GM13977 (cell line): ENCODE results near the gene ELP5.

Source experiments
- DNase-seq: peaks from one replicate; pipeline ENCODE4 v3.0.0; 2012; ENCODE audit warnings: low spot score
- in situ Hi-C: fragments of 300-500 bp; cut with MboI; formaldehyde crosslinking; loops from one replicate; pipeline ENCODE4 v1.12.0; 2022; ENCODE audit warnings: low sequenced_read_pairs, low pct_unique_long_range_greater_than_20kb, mixed read lengths, inconsistent platforms; ENCODE audit not compliant: unreplicated experiment
- TF ChIP-seq, protein P1 (sequence below): IDR thresholded peaks from 2 replicates; pipeline ENCODE4 v1.5.1; 2012; ENCODE audit warnings: mild to moderate bottlenecking, control low read depth; ENCODE audit not compliant: insufficient read depth; ENCODE audit errors: extremely low read depth, missing control alignments

ELP5 gene, protein sequence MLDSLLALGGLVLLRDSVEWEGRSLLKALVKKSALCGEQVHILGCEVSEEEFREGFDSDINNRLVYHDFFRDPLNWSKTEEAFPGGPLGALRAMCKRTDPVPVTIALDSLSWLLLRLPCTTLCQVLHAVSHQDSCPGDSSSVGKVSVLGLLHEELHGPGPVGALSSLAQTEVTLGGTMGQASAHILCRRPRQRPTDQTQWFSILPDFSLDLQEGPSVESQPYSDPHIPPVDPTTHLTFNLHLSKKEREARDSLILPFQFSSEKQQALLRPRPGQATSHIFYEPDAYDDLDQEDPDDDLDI

DNA sequence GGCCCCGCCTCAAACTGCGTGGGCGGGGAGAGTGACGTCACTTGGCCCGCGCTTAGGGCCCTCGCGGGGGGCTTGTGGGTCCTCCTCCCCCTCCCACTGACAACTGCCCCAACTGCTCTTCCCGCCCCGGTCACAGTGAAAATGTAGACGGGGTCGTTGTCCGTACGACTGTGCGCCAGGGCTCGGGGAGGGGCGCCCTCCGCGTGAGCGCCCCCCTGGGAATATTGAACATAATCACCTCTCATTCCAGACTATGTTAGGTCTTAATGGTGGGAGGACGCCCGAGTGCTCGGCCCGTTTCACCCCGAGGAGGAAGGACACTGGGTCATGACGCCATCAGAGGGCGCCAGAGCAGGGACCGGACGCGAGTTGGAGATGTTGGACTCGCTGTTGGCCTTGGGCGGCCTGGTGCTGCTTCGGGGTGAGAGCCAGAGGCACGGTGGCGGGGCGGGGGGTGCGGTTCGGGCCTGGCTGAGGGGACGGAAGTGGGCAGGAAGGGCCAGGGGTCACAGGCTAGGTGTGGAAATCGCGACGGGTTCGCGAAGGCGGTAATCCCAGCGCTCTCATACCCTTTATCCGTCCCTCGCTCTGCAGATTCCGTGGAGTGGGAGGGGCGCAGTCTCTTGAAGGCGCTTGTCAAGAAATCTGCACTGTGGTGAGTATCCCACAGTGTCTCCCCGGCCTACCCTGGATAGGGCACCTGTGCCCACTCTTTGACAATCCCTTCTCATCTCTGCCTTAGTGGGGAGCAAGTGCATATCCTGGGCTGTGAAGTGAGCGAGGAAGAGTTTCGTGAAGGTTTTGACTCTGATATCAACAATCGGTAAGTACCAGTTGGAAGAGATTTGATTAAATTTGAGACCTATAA is at the start of gene ELP5:
Gene ELP5 (plus strand): TSS at position 40 of the 868 bp plus-strand sequence. CDS start 336 bp downstream, at position 376.
- DNase-seq, result peak; percentile 91
- in situ Hi-C loops, result no loop called here
- TF ChIP-seq, protein P1, sequence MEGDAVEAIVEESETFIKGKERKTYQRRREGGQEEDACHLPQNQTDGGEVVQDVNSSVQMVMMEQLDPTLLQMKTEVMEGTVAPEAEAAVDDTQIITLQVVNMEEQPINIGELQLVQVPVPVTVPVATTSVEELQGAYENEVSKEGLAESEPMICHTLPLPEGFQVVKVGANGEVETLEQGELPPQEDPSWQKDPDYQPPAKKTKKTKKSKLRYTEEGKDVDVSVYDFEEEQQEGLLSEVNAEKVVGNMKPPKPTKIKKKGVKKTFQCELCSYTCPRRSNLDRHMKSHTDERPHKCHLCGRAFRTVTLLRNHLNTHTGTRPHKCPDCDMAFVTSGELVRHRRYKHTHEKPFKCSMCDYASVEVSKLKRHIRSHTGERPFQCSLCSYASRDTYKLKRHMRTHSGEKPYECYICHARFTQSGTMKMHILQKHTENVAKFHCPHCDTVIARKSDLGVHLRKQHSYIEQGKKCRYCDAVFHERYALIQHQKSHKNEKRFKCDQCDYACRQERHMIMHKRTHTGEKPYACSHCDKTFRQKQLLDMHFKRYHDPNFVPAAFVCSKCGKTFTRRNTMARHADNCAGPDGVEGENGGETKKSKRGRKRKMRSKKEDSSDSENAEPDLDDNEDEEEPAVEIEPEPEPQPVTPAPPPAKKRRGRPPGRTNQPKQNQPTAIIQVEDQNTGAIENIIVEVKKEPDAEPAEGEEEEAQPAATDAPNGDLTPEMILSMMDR, result peak; percentile 44

DNA sequence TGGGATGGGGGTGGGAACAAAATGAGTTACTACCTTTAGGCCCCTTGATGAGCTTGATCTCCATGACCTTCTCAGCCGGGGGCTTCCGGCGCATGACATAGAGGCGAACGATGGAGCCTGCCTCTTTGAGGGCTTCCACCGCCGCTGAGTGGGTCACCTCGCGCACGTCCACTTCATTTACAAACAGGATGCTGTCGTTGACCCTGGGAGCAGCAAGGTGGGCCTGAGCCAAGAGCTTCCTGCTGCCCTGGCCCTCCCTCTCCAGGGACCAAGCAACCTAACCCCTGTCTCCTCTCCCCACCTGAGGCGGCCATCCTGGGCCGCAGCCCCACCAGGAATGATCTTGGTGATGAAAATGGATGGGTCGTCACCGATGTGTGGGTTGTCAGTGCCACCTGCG is 48.6 kb upstream of the ELP5 start:
- in situ Hi-C loops, result no loop called here
- TF ChIP-seq, protein P1, result no peak
- no peak for DNase-seq

DNA sequence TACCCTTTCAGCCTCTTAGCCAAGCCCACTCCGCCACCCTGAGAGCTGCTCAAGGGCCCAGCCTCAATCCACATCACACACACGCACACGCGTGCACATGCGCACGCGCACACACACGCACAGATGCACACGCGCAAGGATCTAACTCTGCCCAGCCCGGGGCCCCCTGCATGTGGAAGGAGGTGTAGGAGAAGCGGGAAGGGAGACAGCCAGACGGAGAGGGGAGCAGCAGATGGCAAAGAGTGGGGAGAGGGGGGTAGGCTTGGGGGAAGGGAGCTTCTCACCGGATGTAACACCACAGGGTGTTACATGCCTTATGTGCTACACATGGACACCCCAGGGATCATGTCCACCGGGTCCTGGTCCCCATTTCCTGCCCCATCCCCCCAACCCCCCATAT is 47.7 kb upstream of the ELP5 start:
- no peak for DNase-seq
- in situ Hi-C loops, result no loop called here
- TF ChIP-seq, protein P1, result no peak

DNA sequence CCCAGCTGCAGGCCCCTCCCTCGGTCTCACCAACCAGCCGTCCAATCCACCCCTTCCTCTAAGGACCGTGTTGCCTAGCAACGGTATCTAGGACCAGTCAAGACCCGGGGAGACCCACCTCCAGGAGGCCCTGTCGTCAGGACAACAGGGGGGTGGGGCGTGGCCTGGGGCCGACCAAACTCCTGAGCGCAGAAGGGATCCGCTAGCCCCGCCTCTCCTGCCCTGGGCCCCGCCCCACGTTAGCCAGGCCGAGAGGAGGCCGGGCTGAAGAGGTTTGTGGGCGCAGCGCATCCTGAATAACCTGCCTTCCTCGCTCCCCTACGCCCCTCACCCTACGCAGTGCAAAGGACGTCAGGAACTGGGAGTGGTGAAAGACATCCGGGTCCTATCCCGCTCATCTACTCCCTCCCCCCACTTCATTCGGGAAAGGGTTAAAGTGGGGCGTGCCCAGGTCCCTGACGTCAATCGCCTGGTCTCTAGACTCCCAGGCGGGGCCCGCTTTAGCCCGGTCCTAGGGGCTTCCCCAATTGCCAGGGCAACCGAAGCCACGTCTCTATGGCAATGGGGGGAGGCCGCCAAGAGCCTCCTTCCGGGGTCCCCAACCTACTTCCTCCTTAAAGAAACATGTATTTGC is 47.1 kb upstream of the ELP5 start:
- peak; percentile 99 for DNase-seq
- TF ChIP-seq, protein P1, result no peak
- in situ Hi-C loops, result no loop called here

DNA sequence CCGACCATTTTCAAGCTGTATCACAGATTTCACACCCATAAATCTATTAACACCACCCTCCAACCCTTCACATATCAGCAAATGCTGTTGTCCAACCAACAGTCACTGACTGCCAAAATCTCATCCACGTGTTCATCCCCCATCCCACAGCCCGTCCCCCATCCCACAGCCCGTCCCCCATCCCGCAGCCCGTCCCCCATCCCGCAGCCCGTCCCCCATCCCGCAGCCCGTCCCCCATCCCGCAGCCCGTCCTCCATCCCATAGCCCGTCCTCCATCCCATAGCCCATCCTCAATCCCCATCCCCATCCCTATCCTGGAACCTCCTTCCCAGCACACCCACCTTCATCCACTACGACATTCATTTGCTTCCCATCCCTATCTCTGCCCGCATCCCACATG is 46.5 kb upstream of the ELP5 start:
- in situ Hi-C loops, result no loop called here
- TF ChIP-seq, protein P1, result no peak
- DNase-seq, result no peak
